GM19238 (cell line): ENCODE results near the gene SAMD4A.

ENCODE experiments used
- DNase-seq: peaks from one replicate; pipeline ENCODE4 v3.0.0; 2011; ENCODE audit warnings: low spot score; ENCODE audit not compliant: insufficient read length

Gene SAMD4A

DNA sequence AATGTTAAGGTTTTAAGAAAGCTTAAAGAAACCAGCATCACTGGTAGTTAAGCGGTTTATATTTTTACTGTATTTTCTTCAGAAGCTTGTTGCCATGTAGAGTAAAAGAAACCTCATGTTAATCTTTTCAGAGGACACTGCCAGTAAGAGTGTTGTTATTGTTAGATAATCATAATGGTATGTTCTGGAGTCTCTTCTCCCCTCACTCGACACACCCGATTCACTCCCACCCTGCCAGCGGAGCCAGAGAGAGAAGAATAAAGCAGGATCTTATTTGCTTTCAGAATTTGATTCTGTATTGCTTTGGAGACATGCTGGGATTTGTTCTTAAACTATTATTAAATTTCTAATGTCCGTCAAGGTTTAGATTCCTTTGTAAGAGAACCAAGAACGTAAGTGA, 113.7 kb downstream of the SAMD4A start:
- no peak for DNase-seq

DNA sequence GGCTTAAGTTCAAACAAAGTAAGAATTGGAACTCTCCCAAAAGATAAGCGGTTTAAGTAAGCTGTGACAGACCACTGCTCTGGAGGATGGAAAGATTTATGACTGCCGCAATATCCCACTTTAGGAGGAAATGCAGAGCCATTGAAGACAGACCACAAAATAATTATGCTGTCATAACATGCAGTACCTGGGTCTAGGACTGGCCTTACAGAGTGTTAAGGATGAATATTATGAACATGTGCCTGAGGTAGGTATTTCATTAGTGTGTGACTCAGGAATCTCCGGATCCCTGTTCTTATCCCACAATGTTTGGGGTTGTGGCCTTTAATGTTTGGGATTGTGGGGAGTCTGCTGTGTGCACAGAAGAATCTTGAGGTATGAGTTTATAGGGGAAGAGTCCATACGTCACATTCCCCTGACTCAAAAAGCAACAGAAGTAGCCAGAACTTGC, 114.9 kb downstream of the SAMD4A start:
- no peak for DNase-seq

DNA sequence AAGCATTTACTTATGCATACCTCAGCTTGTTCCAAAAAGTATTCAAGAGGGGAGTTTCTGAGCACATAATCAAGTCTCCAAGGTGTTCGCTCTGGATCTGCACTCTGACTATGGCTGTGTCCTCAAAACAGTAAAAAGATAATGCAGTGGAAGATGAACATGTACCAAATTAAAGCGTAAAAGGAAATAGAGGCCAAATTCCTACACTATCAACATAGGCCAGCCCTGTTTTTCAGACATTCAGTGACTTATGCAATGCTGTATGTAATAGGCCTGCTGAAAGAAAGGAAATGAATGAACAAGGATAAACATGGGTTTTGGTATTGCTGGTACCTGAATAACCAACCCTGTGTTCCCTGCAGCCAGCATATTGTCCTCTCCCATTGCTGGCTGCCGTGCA, 115.7 kb downstream of the SAMD4A start:
- DNase-seq = no peak

DNA sequence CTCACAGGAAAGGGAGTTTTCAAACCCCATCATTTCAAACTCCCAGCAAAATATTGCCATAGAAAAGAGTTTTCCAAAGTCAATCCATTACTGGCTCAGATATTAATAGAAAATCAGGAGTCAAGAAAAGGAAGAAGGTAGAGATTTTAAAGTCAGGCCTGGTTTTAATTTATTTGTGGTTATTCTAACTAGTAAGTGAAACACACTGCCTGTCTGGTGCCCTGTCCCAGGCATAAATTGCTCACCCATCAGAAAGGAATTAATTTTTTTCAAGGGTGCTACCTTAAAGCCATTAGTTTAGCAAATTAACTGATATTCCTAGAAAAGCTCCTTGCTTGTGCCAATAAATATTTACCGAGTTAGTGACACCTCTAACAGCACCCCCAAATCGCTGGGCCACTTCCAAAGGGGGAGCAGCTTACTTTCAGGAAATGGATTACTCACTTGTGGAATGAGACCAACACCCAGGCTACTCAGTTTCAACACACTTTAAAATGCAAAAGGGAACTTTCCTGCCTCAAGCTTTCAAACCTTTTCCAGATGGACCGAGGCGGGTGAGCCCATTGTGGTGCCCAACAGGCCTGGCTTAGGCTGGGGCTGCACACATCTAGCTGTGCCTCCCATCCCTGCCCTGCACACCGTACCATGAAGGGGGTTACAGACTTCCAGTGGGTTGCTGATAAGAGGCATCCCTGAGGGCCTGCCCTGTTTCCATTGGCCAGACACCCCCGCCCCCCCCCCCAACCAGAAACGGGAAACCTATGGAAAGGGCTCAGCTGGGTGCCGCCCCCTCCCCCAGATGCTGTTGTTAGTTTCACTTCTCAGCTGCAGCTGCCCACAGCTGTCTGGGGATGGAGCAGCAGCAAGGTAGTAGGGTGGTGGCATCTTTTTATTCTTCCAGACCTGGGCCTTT, 117.2 kb downstream of the SAMD4A start:
- DNase-seq = no peak

DNA sequence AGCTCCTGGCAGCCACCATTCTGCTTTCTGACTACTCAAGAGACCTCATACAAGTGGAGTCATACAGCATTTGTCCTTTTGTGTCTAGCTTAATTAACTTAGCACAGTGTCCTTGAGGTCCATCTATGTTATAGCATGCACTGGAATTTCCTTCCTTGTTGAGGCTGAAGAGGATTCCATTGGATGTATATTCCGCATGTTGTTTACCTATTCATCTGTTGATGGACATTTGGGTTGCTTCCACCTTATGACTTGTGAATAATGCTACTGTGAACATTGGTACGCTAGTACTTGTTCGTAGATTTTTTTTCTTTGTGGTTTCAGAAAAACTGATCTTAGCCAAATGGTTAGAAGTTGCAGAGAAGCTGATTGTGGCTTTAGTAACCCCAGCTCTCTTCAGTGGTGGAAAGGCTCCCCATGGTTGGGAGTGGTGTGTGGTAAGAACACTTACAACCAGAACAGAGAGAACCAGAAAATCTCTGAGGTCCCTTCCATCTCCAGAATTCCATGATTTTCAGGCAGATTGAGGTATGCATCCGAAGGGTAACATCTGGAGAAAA, 118.4 kb downstream of the SAMD4A start:
- DNase-seq = no peak

DNA sequence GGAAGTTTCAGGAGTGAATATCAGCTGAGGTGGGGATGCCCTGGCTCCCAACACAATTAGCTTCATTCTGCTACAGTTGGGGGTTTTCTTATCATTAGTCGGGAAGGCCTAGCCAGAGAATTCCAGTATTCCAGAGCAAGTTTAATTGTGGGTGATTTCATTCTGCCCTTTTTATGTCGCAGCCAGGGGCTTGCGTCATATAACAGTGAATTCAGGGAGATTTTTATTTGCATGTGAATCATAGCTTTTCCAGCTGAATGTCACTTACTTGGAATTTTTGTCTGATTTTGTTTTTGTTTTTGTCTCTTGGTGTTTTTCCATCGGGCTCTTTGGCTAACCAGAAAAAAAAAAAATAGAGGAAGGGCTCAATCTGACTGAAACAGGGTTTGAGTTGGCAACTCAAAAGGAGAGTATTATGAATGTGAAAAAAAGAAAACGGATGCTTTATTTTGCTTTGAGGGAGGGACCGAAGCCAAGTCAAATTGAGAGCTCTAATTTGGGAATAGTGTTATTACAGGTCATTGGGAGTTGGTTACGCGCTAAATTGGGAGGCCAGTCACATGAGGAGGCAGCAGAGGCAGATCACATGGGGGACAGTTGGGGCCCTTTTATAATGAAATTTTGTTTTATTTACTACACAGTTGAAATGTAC, 119.4 kb downstream of the SAMD4A start:
- DNase-seq = no peak

DNA sequence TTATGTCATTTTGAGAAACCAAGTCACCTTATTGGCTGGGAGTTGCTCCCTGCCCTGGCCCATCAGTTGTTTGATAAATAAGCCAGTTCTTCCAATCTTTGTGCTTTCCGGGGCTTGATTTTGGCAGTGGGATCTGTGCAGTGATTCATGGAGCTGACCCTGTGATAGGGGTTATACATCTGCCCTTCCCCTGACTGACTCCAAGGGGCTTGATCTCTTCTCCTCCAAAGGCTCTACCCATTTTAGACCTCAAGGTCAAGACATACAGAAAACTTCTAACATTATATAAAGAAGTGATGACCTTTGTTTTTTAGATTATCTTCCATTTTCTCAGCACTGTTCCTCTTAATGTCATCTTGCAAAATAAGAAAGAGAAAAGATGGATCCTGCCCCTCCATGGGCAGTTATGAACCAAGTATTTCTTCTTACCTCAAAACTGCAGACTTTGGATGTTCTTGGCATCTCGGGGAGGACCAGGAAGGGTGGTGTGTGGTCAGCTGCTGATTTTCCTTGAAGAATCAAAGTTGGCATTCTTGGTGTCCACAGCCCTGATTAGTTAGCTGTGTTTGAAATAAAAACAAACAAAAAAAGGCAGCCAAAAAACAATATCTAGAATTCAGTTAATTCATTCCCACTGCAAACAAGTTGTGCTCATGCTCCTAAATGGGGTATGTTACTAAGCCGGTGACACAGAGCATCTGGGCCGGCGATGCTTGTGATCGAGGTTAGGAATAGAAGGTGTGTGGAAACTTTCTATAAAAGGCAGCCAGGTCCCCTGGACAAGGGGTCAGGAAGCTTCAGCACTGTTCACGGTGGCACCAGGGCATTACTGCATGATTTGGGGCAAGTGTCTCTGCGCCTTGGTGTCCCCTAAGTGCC, 120.2 kb downstream of the SAMD4A start:
- no peak for DNase-seq

DNA sequence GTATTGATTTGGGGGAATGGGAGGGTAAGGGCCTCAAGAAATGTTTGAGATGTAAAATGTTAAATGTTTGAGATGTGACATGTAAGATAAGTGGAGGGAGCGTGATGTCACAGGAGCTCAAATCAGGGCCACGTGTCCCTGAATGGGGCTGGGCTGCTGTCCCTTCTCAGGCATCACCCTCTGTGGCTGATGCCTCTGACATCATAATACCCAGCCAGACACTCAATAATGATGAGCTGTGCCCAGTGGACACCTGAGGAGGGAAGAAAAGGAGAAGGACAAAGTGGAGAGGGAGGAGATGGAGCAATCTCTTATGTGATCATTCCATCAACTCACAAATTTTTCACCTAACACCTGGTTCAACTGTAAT, 120.8 kb downstream of the SAMD4A start:
- DNase-seq = no peak

DNA sequence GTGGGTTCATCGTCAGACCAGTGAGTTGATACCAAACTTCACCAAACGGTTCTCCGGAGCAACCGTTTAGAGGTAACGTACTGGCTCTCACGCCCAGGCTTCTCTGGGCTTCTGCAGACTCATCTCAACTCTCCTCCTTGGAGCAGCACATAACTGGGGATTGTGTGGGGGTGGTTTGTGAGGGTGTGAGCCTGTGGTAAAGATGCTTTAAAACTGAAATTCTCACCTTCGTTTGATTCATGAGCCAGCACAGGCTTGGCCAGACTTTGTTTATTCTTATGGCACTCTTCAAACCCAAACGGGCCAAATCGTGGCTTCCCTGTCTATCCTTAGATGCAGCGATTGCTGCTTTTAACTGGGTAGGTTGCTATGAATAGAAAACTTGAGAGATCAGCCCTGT, 121.3 kb downstream of the SAMD4A start:
- DNase-seq = no peak

DNA sequence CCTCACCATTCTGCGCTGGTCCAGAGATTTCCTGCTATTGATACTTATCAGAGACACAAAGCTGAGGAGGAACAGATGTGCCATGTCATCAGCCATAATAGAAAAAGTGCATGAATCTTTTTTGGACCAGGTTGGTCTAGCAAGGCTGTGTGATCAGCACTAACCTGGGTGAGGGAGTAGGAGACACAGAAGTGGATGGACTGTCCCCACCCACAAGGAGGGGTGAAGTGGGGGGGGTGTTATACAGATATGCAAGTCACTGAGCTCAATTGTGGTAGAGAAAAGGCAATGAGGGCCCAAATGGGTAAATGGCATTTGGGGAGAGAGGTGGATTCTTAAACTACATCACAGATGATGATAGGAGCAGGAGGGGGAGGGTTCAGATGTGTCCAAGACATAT, 123.0 kb downstream of the SAMD4A start:
- DNase-seq = no peak

DNA sequence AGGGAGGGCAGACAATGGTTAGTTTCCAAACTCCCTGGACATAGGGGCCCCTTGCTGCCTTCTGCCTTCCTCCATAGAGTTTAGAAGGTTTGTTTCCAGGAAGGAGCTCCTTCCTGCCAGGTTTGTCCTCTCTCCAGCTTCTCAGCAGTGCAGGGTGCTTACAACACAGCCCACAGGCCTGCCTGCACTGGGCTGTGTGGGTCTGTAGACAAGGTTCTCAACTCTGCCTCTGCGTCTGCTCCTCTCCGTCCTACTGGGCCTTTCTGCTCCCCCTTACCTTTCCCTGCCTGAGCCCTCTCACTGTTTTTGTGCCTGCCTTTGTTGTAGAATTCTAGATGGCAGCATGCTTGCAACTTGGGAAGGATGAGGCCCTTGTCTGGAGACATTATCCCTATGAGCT, 124.0 kb downstream of the SAMD4A start:
- DNase-seq = no peak

DNA sequence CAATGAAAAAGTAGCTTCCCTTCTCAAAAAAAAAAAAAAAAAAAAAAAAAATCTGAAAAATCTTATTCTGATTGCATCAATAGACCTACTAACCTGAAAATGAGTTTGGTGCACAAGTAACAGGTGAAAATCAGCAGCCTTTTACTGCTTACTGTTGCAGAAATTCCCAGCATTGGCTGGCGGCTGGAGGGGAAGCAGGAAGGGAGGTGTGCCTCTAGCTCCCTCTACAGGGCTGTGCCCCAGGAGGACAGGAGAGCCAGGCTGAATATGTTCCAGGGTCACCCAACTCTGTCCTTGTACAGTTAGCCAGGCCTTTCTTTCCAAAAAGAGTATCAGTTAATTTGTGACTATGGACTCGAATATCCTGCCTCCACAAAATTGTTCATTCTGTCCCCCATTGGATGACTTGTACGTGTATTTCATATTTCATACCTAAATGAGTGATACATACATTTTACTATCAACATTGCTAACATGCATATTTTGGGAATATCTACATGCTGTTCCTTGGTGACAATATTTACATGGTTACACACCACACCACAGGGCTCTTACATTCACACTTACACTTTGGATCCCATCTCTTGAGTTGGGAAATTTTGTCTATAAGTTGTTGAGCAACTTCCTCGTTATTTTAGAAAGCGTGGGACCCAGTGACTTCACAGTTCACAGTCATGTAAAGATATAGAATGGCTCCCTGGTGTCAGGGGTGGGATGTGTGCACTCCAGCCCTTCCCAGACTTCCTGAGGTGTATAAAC, 124.8 kb downstream of the SAMD4A start:
- DNase-seq = peak; percentile 37

DNA sequence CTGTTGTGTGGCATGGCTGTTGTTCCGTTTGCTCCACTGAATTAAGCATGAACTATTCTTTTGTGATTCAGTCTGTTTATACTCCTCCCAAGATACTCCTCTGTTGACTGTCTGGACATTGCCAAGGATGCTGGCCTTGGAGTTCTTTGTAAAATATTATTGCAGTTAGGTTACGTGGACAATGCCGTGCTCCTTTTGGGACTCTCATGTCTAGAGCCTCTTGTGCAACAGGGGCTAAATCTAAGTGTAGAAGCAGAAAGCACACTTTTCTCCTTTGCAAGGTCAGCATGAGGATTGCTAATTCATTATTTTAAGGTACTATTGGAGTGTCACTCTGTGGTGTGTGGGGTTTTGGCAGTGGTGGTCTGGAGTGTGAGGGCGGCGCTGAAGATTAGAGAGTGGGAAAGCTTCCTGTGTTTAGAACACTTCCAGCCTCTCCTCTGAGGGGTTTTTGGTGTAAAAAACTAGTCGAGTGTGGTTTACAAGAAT, 125.4 kb downstream of the SAMD4A start:
- no peak for DNase-seq

DNA sequence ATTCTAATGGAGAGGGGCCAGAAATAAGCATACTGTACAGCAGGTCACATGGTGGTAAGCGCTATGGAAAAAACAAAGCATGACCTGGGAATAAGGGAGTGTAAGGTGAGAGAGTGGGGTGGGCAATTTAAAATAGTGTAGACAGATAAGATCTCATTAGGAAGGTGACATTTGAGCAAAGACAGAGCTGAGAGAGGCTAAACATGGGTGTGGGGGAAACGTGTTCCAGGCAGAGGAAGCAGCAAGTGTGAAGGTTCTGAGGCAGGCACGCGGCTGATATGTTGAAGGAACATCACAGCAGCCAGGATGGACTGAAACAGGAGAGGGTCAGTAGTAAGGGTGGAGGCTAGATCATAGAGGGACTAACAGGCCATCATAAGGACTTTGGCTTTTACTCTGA, 126.8 kb downstream of the SAMD4A start:
- no peak for DNase-seq

DNA sequence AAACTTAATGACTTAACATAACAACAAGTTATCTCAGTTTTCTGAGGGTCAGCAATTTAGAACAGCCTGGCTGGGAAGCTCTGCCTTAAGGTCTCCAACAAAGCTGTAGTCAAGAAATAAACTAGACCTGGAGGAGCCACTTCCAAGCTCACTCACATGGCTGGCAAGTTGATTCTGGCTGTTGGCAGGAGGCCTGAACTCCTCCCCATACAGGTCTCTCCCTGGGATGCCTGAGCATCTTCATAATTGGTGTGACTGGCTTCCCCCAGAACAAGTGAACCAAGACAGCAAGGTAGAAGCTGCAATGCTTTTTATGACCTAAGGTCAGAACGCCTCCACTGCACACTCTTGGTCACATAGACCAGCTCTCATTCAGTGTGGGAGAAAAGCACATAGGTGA, 128.3 kb downstream of the SAMD4A start:
- DNase-seq = no peak

DNA sequence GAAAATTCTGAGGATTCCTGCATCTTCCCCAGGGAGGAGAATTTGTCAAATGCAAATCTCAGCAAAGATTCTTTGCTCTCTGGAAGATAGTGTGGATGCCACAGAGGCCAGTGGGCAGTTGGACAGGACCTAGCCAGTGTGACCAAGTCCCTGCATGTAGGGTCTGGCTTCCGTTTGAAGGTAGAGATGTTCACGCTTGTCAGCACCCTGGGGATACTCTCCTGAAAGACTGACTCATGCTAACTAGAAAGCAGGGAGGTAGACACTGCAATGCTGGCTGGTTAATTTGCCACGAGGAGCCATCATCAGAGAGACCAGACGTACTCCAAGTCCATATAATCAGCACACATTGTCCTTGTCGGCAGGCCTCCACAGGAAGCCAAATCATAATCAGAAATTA, 130.1 kb downstream of the SAMD4A start:
- no peak for DNase-seq

DNA sequence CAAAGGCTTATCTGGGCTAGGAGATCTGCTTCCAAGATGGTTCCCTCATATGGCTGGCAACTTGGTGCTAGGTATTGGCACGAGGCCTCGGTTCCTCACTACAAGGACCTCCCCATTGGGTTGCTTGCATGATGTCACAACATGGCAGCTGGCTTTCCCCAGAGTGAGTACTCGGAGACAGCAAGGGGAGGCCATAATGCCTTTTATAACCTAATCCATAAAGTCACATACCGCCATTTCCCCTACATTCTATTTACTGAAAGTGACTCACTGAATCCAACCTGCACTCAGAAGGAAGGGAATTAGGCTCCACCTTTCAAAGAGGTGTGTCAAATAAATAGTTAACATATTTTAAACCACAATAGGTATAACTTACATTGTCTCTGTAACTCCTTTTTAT, 130.9 kb downstream of the SAMD4A start:
- DNase-seq = no peak

DNA sequence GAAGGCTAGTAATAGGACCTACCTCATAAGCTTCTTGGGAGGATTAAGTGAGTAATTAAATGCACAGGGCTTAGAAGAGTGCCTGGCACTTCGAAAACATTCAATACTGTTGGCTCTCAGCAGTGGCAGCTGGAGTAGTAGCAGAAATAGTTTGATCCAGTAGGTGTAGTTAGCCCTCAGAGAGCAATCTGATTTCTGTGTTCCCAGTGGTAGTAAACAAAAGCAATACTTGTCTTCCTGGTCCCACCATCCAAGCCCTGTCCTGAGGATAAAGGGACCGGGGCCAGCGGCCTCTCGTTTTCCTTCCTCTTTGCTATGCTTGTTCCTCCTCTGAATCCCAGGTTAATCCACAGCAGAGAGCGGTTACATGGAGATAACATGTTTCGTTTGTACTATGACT, 131.6 kb downstream of the SAMD4A start:
- DNase-seq = no peak

DNA sequence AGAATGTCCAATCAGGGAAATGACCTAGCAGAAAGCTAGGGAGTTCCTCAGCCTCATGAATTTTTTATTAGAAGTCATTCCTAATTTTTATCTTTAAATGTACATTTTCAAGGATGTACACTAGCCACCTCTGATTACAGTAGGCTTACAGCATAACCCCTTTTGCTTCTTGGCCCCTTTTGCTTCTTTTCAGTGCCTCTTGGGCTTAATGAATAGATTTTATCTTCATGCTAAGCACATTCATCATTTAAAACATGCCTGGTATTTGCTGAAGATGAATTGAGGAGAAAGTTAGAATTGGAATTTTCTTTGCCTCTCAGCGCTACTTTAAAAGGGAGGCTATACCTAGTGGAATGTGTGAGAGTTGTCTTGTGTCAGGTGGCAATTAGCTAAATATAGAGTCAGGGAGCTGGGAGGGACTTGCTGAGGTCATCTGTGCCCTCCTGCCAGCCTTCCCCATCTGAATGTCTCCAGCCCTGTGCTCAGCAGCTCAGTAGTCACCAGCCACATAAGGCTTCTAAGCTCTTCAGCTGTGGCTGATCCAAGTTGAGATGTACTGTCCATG, 132.1 kb downstream of the SAMD4A start:
- DNase-seq = no peak

DNA sequence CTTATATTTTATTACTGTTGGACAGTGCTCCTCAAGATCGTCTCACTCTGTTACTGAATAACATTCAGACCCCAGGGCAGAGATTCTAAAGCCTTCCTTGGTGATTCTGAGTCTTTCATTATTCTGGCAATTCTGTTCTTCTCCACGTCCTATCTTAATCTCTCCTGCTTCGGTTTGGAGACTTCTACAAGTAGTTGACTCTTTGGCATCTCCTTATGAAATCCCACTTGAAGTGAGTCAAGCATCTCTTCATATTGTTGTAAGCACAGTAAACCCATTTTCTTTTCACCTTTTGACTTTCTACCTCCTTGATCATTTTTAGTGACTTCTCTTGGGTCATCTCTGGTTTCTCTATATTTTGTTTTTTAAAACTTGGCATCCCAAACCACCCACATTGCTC, 132.8 kb downstream of the SAMD4A start:
- no peak for DNase-seq
